PC-9 (cell line): Measurements from ENCODE around the gene SCD5. TPM values are rescaled to one million over a fixed set of nuclear protein-coding genes. Genes with fewer than 3 reads are reported as not detected.

Experiments
- BruUV-seq: library from RNA; stranded (reverse); fragments of 400-500 nt; replicated peaks from 2 replicates; lab custom pipeline; 2021; lab: Mats Ljungman, UMichigan
- CTCF ChIA-PET: fragments of 300-600 bp; sonication (Branson Sonifier 250); formaldehyde crosslinking; loops from one replicate; lab custom pipeline; 2022; ENCODE audit warnings: antibody characterized with exemption; lab: Charles Lee
- POLR2A ChIA-PET: fragments of 300-600 bp; sonication (Branson Sonifier 250); formaldehyde crosslinking; loops from one replicate; lab custom pipeline; 2022; ENCODE audit warnings: antibody characterized with exemption; ENCODE audit not compliant: unreplicated experiment; lab: Charles Lee
- DNase-seq, 2 experiments: peaks; one replicate each; pipeline versions ENCODE4 v3.0.0 to v3.0.0-alpha.2; 2015 to 2022; ENCODE audit warnings: mixed read lengths in 1 of 2
- H2AFZ ChIP-seq: fragments of 200-600 bp; sonication (generic); 2 replicates; pipeline ENCODE4 v1.8.1; 2017; ENCODE audit warnings: antibody characterized with exemption
- H3F3A ChIP-seq: fragments of 200-600 bp; sonication (generic); 2 replicates; pipeline ENCODE4 v1.8.1; 2017; ENCODE audit warnings: antibody characterized with exemption, mild to moderate bottlenecking, low read depth; ENCODE audit not compliant: insufficient read depth
- H3K27ac ChIP-seq: fragments of 200-600 bp; sonication (generic); 2 replicates; pipeline ENCODE4 v1.6.1; 2016; ENCODE audit warnings: mixed run types
- H3K27me3 ChIP-seq: fragments of 200-600 bp; sonication (generic); 2 replicates; pipeline ENCODE4 v1.6.1; 2016; ENCODE audit warnings: low read depth, mixed run types; ENCODE audit not compliant: insufficient read depth
- H3K36me3 ChIP-seq: fragments of 200-600 bp; sonication (generic); 2 replicates; pipeline ENCODE4 v1.6.1; 2016; ENCODE audit warnings: low read depth, mixed run types
- H3K4me1 ChIP-seq: fragments of 200-600 bp; sonication (generic); replicated peaks from 2 replicates; pipeline ENCODE4 v1.6.1; 2016; ENCODE audit warnings: mixed run types; ENCODE audit not compliant: insufficient read depth
- H3K4me2 ChIP-seq: fragments of 200-600 bp; sonication (generic); 2 replicates; pipeline ENCODE4 v1.6.1; 2017; ENCODE audit warnings: mixed run types
- H3K4me3 ChIP-seq: fragments of 200-600 bp; sonication (generic); 2 replicates; pipeline ENCODE4 v1.6.1; 2016; ENCODE audit warnings: mixed run types
- H3K79me2 ChIP-seq: fragments of 200-600 bp; sonication (generic); 2 replicates; pipeline ENCODE4 v1.6.1; 2017; ENCODE audit warnings: low read depth, mixed run types
- H3K9me2 ChIP-seq: fragments of 200-600 bp; sonication (generic); 2 replicates; pipeline ENCODE4 v1.8.1; 2017; ENCODE audit warnings: mild to moderate bottlenecking; ENCODE audit not compliant: insufficient read depth
- H3K9me3 ChIP-seq: fragments of 200-600 bp; sonication (generic); 2 replicates; pipeline ENCODE4 v1.8.1; 2016; ENCODE audit warnings: low read depth; ENCODE audit not compliant: insufficient read depth
- H4K20me1 ChIP-seq: fragments of 200-600 bp; sonication (generic); 2 replicates; pipeline ENCODE4 v1.8.1; 2017; ENCODE audit not compliant: insufficient read depth
- CTCF ChIP-seq: fragments of 200-600 bp; sonication (generic); conservative IDR thresholded peaks from 2 replicates; pipeline ENCODE4 v1.6.1; 2017; ENCODE audit warnings: mixed run types, antibody characterized with exemption, mild to moderate bottlenecking, moderate library complexity
- EZH2 ChIP-seq: fragments of 200-600 bp; sonication (generic); IDR thresholded peaks from 2 replicates; pipeline ENCODE4 v1.8.0; 2017; ENCODE audit warnings: antibody characterized with exemption, low read depth
- intact Hi-C: fragments of 100-400 bp; cut with micrococcal nuclease; formaldehyde crosslinking; loops from one replicate; pipeline ENCODE4 v1.10.0; 2022; ENCODE audit not compliant: unreplicated experiment
- total RNA-seq: library from RNA; stranded (reverse); gene quantifications from 2 replicates; pipeline ENCODE4 v1.2.3, GENCODE V29; 2021

SCD5 gene
- total RNA-seq, 1 experiment from 2014 or later, result 34.3 TPM

GRCh38 chr4:82604522-82604921, 194.1 kb downstream of the SCD5 start:
- no peak overlapping the region for H3K4me3 ChIP-seq
- no peaks in the 10 kb centered on the region for H3K9me2 ChIP-seq
- H3K4me1 ChIP-seq, result no peaks in the 10 kb centered on the region
- intact Hi-C loops, result no loop called here
- H3F3A ChIP-seq, result no peaks in the 10 kb centered on the region
- no TSS peak for BruUV-seq
- no peak for TF ChIP-seq CTCF
- TF ChIP-seq EZH2, result no peak
- no peak overlapping the region for H2AFZ ChIP-seq
- H4K20me1 ChIP-seq, result no peaks in the 10 kb centered on the region
- H3K27me3 ChIP-seq, result no peaks in the 10 kb centered on the region
- no peak for DNase-seq
- no peak overlapping the region for H3K27ac ChIP-seq
- no peaks in the 10 kb centered on the region for H3K36me3 ChIP-seq
- H3K4me2 ChIP-seq, result no peak overlapping the region
- POLR2A ChIA-PET, result no interaction called here
- H3K79me2 ChIP-seq, result no peaks in the 10 kb centered on the region
- no peaks in the 10 kb centered on the region for H3K9me3 ChIP-seq
- CTCF ChIA-PET, result no interaction called here

- Histone ChIP-seq H3K9me2 (no peaks in the 10 kb centered on the region), H3K9me3 (no peaks in the 10 kb centered on the region), H3K4me1 (no peaks in the 10 kb centered on the region), H3K27me3 (no peaks in the 10 kb centered on the region), H3F3A (no peaks in the 10 kb centered on the region), H4K20me1 (no peaks in the 10 kb centered on the region), H3K79me2 (no peaks in the 10 kb centered on the region), H3K36me3 (no peaks in the 10 kb centered on the region), H3K4me3 (no peak overlapping the region), H3K4me2 (no peak overlapping the region), H3K27ac (no peak overlapping the region), H2AFZ (no peak overlapping the region)
- no peak for TF ChIP-seq EZH2
- no peak for TF ChIP-seq CTCF
- no peak for DNase-seq
- POLR2A ChIA-PET, result no interaction called here
- CTCF ChIA-PET, result no interaction called here
- intact Hi-C loops, result no loop called here
- BruUV-seq, result no TSS peak
These were observed 197.2 kb downstream of the SCD5 start for GRCh38 chr4:82601242-82602015.

GRCh38 chr4:82599336-82599735, 199.3 kb downstream of the SCD5 start:
- Histone ChIP-seq H3K27me3 (no peaks in the 10 kb centered on the region), H4K20me1 (no peaks in the 10 kb centered on the region), H3K9me2 (no peaks in the 10 kb centered on the region), H2AFZ (no peak overlapping the region), H3K36me3 (no peaks in the 10 kb centered on the region), H3K79me2 (no peaks in the 10 kb centered on the region), H3K4me2 (no peak overlapping the region), H3F3A (no peaks in the 10 kb centered on the region), H3K27ac (no peak overlapping the region), H3K4me3 (no peak overlapping the region), H3K9me3 (no peaks in the 10 kb centered on the region), H3K4me1 (no peaks in the 10 kb centered on the region)
- BruUV-seq, result no TSS peak
- CTCF ChIA-PET, result no interaction called here
- no peak for DNase-seq
- TF ChIP-seq CTCF, result no peak
- TF ChIP-seq EZH2, result no peak
- POLR2A ChIA-PET, result no interaction called here
- intact Hi-C loops, result no loop called here
